ENCODE results near the gene PSMB10.
"Not testable (repeated sequence)": the region's sequence is repeated elsewhere in the genome, so short reads cannot be mapped to it uniquely, and the experiment has no call there.

The PSMB10 gene

GRCh38 chr16:67941469-67942199 is 5.0 kb upstream of the PSMB10 start:
- DNase-seq, result no peak

- no peak for DNase-seq
Observed at GRCh38 chr16:67940446-67941089, 3.9 kb upstream of the PSMB10 start.

- no peak for DNase-seq
Observed at GRCh38 chr16:67939507-67940445, 3.1 kb upstream of the PSMB10 start.

GRCh38 chr16:67937713-67938112 is 1.1 kb upstream of the PSMB10 start:
- DNase-seq, result not testable (repeated sequence)

GRCh38 chr16:67936880-67937605 is 393 bp upstream of the PSMB10 start:
- no peak for DNase-seq

- DNase-seq, result peak; percentile 99
Observed at GRCh38 chr16:67935402-67936123, 1.1 kb downstream of the PSMB10 start.

GRCh38 chr16:67935101-67935401 is 1.6 kb downstream of the PSMB10 start:
- DNase-seq, result no peak

- DNase-seq, result no peak
Observed at GRCh38 chr16:67934306-67935100, 2.1 kb downstream of the PSMB10 start.

GRCh38 chr16:67933805-67934204 is 2.8 kb downstream of the PSMB10 start:
- no peak for DNase-seq

- DNase-seq, result no peak
Observed at GRCh38 chr16:67932462-67932840, 4.2 kb downstream of the PSMB10 start.

- DNase-seq, result no peak
Observed at GRCh38 chr16:67931712-67932461, 4.8 kb downstream of the PSMB10 start, which contains the start of gene CTRL. CTRL (minus strand) TSS chr16:67931862; CDS start chr16:67931852, 10 bp downstream.

GRCh38 chr16:67930678-67931211 is 5.9 kb downstream of the PSMB10 start:
- no peak for DNase-seq

- no peak for DNase-seq
Observed at GRCh38 chr16:67930191-67930590, 6.5 kb downstream of the PSMB10 start.

- peak; percentile 85 for DNase-seq
Observed at GRCh38 chr16:67928561-67929364, 7.9 kb downstream of the PSMB10 start.

GRCh38 chr16:67928147-67928546 is 8.5 kb downstream of the PSMB10 start:
- no peak for DNase-seq

- DNase-seq, result no peak
Observed at GRCh38 chr16:67927131-67927941, 9.3 kb downstream of the PSMB10 start.

GRCh38 chr16:67926181-67926750 is 10.4 kb downstream of the PSMB10 start:
- peak; percentile 95 for DNase-seq

Data from COR-L47 (cell line).